Activated naive CD8-positive, alpha-beta T cell treated with anti-CD3 and anti-CD28 coated beads, Interleukin-2, amount 50 U/mL, for 16 hours (primary cell): ENCODE data around the gene TTLL9.
A peak's percentile ranks its signal among the peaks of the same experiment; 100 is the strongest.

Experiments
- DNase-seq: peaks from one replicate; pipeline ENCODE4 v3.0.0-alpha.2; 2020; ENCODE audit warnings: low read depth, low spot score

The TTLL9 gene

DNA sequence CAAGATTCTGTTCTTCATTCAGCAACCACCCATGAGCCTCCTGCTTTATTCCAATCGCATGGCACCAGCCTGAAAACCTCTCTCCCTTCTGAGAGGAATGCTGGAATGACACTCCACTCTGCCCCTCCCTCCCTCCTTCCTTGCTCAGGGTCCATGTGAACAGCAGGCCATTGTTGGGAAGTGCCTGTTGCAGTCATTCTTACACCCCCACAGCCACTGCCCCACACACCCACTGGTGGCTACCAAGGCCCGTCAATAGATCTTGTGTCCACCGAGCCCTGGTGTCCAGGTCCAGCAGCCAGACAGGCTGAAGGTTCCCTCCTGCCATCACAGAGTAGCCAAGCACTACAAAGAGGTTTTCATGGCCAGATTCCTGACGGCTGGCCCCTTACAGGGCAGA, 74.9 kb downstream of the TTLL9 start:
- DNase-seq, result no peak

DNA sequence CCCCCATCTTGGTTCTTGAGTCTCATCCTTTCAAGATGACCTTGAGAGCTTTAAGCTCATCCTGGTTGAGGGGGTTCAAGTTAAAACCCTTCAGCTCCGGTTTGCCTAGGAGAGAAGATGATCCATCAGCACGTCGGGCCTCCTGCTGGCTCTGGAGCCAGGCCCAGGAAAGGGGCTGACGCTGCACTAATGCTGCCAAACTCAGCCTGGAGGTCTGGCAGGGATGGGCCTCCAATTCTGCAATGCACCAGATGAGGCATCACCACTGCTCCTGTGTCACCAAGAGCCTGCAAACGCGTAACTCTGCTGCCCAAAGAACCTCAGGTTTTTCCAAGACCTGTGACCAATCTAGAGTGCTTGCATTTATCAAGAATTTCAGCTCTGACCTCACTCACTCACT, 75.4 kb downstream of the TTLL9 start:
- DNase-seq, result no peak

DNA sequence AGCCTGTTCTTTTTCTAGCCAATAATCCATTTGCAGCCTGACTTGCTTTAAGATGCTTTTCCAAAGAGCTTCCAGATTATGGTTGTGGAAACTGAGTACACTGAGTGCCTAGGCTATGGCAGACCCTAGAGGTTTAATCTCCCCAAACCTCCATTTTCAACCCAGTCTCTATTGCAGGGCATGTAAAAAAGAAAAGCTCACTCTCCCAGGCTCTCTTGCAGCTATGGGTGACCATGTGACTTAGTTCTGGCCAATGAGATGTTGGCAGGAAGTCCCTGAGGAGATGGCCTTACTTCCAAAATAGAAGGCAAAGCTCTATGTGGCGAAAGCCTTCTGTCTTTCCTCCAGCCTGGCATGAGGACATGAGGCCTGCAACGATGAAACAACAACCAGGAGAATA, 77.6 kb downstream of the TTLL9 start:
- no peak for DNase-seq

DNA sequence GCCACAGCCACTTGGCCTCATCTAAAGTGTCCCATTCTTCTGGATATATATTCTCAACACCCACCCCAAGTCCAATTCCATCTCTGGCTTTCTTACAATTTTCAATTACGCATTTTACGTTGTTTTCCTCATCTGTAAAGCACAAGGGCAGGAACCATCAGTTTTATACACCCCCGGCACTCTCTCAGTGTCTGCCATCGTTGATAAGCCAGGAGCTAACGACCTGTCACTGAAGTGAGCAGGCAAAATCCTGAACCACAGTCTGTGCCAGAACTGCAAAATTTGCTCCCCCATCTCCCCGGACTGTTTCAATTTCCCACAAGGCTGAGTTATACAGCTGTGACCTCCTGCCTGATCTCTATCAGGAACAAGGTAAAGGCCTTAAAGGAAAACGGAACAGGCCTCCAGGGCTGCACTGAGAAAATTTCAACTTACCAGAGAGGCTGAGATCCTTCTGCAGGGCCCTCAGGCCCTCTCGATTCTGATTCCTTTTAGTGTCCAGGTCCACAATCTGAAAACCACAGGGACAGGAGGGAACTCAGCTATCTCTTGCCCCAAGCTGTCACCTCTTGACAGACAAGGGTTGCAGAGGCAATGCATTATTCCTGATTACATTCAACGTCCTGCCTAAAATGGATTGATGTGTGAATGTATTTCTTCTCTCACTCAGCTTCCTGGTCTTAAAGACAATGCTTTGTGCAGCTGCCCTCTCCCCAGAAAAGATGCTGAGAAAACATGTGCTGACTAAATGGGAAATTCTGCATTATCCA, 79.6 kb downstream of the TTLL9 start:
- no peak for DNase-seq

DNA sequence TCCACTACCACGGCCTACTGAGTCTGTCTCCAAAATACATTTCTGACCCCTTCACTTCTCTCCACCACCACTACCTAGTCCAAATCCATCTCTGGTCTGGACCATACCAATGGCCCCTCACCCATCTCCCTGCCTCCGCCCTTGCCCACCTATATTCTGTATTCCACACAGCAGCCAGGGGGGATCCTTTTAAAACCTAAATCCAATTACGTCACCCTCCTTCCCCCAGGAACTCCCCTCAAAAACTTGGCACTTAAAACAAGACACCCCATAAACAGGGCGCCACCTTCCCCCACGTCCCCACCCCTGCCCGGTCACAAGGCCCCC, 80.7 kb downstream of the TTLL9 start:
- DNase-seq, result no peak

DNA sequence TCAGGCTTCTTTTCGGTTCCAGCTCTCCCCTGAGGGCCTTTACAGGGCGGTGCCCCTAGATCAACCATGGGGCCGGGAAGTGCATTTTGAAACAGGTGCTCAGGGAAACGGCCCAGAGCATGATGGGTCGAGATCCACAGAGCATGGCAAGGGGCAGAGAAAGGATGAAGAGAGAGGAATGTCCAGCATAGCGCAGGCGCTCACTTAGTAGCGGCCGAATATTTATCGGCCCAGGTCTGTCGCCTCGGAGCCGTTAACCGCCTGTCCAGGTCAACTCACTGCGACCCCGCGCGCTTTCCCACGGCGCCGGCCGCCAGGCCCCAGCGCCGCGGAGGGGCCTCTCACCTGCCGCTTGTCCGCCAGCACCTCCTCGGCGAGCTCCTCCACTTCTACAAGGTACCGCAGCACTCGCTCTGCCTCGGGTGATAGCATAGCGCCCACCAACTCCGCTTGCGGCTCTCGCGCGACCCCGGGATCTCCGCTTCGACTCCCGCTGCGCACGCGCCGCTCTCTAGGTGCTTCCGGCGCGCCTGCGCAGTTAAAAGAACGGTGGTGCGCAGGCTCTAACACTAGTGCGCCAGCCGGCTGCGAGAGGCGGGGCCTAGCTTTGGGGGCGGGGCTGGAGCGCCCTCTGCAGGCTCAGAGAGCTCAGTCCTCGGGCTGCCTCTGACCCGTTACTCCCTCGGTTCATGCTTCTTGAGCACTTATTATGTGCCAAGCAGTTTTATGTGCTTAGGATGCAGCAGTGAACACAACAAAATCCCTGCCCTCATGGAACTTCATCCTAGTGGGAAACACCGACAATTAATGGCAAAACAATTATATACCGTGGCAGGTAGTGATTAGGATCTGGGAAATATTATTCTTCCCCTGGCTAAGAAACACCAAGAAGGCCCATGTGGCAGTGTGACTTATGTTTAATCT, 81.4 kb downstream of the TTLL9 start, which contains the start of gene PDRG1:
TSS of gene PDRG1 (minus strand) at position 517 of the 924 bp plus-strand sequence. CDS start at position 432, 85 bp downstream.
- peak; percentile 95 for DNase-seq

DNA sequence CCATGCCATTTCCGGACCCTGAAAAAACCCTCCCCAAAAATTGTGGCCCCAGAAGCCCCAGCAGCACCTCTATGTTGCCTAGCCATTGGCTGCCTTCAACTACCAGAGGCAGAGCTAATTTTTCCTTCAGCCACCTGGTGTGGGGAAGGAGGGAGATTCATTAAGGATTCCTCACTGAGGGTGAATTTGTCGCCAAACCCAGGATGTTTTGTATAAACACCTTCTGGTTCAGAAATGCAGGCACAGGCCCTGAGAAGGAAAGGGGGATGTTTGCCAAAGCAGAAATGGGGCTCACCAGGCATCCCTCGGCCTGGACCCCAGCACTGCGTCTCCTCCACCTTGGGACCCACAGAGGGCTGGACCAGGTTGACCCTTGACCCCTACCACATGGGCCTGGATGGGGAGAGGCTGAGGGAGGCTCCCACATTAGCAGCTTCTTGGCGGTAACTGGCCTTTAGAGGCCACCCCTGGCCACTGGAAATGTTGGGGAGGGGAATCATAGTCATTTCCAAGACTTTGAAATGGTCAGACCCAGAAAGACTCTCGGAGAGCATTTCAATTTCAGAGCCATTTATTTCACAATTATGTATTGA, 83.2 kb downstream of the TTLL9 start:
- DNase-seq, result no peak

DNA sequence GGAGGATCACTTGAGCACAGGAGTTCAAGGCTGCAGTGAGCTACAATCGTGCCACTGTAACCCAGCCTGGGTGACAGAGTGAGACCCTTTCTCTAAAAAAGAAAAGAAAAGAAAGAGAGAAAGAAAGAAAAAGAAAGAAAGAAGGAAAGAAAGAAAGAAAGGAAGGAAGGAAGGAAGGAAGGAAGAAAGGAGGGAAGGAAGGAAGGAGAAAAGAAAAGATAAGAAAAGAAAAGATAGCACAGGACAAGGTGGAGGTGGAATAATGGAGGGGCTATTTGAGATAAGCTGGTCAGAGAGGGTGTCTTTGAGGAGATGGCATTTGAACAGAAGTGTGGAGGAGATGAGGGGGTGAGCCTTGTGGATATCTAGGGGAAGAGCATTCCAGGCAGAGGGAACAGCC, 84.1 kb downstream of the TTLL9 start:
- no peak for DNase-seq

DNA sequence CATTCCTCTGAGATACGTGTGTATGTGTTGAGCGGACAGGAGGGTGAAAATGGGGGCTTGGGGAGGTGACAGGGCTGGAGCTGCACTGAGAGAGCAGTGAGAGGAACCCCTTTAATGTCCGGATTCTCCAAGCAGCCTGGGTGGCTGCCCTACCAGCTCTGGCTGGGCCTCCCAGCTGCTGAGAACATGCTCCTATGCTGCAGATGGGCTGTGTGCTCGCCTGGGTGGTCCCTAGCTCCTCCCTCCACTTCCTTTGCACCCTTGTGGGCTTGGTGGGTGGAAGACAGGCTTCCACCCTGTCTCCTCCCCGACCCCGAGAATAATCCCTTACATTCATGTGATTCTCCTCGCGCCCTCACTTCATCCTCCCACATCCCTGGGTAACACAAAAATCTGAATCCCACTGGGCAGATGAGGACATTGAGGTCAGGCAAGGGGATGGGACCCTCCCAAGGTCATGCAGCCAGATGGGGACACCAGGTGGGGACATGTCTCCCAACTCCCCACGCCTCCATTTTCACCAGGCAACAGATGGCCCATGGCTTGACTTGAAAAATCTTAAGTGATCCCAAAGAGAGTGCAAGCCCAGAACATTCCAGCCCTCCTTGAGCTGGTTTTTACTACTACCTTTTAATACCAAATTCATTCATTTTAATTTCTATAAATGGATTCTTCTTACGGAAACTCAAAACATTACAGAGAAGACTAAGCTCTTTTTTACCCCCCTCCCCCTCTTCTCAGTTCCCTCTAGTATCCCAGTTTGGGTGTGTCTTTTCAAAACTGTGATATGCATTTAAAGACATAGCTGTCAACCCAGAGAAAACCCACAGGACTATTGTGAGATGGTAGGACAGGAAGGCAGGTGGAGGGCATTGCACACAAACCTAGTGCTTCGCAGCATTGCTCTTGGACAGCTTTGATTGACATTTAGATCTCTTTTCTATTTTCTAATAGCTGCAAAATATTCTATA, 86.4 kb downstream of the TTLL9 start:
- DNase-seq, result no peak

DNA sequence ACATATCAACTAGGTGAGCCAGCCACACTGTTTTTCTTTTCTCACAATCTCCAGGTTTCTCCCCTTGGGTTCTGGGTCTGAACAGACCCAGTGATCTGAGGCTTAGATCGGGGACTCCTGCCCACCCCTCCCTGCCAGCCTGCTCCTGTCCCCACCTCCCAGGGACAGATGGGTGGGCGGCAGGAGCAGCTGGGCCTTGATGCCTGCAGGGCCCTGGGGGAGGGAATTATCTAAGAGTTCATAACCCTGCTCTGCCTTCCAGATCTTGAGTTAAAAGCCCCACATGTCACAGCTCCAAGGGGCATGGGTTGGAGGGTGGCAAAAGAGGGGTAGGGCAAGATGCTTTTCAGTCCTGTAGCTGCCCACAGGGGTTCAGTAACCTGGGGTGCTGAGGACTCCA, 92.3 kb downstream of the TTLL9 start:
- no peak for DNase-seq

DNA sequence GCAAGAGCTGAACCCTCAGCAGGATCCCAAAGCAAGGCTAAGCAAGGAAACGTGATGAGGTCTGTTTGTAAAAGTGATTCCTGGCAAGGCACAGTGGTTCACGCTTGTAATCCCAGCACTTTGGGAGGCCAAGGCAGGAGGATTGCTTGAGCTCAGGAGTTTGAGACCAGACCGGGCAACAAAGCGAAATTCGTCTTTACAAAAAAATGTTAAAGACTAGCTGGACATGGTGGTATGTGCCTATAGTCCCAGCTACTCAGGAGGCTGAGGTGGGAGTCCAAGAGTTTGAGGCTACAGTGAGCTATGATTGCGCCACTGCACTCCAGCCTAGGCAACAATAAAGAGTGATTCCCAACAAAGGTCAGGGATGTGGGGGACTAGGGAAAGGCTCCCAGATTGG, 93.5 kb downstream of the TTLL9 start:
- no peak for DNase-seq

DNA sequence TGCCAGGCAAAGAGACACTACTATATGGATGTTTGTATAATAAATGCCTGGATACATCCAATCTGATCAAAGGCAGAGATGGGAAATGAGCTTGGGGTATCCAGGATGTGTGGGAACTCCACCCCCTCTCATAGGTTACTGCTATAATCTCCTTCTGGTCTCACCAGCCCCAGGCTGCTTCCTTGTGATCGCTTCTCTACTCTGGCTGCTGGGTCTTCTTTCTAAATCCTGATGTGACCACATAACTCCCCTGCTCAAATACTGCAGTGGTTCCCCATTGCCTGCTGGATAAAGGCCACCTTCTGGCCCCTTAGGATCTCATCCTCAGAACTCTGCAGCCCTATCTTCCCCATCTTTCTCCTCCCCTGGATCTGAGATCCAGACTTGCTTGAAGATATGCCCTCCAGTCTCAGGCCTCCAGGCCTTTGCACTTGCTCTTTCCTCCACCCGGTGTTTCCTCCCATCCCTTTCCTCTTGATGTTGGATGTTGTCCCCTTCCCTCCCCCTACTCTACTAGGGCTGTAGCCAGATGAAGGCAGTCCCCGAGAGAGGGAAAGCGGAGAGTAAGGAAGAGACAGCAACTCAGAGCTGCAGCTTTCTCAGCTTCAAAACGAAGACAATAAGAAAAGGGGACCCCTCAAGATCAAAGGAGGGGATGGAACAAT, 96.7 kb downstream of the TTLL9 start:
- no peak for DNase-seq

DNA sequence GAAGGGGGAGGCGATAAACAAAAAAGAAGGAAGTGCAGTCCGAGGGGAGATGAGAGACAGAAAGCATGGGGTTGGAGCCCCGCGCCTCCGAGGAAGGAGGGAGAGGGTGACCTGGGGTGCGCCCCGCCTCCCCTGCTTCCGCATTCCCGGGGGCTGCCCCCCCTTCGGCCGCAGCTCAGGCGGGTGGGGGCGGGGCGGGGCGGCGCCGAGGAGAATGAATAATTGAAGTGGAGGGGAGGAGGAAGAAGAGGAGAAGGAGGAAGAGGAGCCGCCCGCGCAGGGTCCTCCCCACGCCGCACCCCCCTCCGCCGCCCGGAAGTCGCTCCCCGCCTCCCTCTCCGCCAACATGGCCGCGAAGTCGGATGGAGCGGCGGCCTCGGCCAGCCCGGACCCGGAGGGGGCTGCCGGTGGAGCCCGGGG, 97.4 kb downstream of the TTLL9 start, which contains the start of gene XKR7:
TSS of gene XKR7 (plus strand) at position 322 of the 420 bp plus-strand sequence. CDS start at position 347, 25 bp downstream.
- DNase-seq, result no peak

DNA sequence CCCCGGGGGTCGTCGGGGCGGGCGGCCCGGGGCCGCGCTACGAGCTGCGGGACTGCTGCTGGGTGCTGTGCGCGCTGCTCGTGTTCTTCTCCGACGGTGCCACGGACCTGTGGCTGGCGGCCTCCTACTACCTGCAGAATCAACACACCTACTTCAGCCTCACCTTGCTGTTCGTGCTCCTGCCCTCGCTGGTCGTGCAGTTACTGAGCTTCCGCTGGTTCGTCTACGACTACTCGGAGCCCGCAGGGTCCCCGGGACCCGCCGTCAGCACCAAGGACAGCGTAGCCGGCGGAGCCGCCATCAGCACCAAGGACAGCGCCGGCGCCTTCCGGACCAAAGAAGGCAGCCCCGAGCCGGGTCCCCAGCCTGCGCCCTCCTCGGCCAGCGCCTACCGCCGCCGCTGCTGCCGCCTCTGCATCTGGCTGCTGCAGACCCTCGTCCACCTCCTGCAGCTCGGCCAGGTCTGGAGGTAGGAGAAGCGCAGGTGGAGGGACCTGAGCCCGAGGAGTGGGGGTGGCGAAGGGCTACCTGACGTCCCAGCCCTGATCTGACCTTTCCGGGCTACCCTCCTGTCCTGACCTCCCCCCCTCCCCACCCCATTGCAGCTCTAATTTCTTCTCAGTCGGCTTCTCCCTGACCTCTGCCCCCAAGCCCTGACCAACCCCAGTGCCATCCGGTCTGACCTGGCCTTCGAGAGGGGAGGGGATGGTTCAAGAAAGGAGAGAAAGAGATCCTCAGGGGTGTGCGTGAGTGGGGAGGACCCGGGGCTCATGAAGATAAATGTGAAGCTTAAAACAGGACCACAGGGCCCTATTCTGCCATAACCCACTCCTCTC, 98.1 kb downstream of the TTLL9 start:
- peak; percentile 66 for DNase-seq

DNA sequence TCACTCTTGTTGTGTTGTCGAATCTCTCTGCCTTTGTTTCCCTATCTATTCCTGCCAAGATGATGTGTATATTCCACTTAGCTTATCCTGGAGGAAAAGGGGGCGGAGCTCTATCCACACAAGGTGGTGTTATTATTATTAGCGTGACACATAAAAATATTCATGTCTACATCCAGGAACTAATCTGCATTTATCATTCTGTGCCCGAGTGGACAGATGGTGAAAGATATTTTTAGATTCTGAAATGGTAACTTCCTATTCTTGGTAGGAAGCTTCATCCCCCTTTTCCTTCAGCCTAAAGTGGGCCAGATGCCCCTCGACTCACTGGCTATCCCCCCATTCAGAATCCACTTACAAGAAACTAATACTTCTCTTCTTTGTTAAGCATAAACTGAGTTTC, 99.6 kb downstream of the TTLL9 start:
- DNase-seq, result no peak

DNA sequence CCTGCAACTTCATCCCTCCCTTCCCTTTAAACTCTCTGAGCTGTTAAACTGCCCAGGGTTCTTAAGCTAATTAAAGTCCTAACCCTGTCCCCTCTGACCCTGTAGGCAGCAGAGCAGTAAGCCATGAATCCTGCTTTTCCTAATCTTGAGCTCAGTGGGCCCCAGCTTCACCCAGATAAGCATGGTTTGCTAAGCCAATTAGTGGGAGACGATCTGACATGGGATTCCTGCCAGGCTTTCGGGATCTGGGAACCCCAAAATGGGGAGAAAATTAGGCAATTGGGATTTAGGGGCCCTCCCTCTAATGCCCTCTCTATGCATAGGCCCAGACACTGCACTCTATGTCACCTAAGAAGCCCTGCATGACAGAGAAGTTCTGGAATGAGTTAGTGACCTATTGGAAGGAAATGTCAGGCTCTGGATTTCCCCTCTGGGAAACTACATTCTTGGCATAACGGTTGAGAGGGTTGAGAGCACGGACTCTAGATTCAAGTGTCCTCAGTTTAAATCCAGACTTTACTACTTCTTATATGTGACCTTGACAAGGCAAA, 102.1 kb downstream of the TTLL9 start:
- DNase-seq, result no peak

DNA sequence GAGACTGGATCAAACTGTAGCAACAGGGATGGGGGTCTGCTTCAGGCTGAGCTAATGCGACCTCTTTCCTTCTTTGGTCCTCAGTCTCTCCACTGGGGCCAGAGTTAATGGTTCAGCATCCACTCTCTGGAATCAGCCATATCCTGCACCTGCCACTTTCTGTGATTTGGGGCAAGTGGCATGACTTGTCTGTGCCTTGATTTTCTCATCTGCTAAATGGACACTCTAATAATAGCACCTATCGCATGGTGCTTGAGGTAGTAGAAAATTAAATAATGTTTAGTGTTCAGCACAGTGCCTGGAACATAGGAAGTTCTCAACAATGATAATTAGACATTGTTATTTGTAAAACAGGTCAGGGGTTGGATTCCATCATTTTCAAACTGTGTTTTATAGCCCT, 103.9 kb downstream of the TTLL9 start:
- DNase-seq, result no peak

DNA sequence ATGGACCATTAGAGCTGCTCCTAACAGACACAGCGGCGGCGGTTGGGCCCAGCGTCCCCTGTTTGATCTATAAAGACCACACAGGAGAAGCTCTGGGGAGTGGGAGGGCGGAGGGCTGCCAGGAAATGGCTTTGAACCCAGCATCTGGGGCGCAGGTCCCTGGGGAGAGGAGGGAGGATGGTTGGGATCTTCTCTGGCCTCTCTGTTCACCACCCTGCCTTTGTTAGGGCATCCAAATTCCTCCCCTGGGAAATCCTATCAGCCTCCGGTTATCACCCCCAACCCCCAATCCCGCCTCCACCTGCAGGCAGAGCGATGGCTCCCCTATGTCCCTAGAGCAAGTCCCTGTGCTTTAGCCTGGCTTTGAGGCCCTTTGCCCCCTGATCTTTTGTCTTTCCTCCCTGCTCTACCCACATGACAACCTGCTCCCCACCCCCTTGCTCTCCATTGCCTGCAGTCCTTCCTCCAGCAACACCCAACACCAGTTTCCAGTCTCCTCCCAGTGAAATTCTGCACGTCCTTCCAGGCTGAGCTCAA, 104.6 kb downstream of the TTLL9 start:
- no peak for DNase-seq

DNA sequence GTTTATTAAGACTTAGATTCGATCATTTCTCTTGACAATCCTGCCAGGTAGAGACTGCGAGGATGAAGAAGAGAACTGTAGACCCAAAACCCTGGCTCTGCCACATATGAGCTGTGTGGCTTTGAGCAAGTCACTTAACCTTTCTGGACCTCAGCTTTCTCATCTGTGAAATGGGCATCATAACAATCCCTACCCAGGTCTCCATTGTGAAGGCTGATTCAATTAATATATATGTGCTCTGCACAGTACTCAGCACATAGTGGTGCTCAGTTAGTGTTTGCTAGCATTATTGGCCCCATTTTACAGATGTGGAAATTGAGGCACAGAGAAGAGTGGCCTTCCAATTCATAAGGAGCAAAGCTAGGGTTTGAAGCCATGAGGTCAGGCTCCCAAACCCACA, 105.4 kb downstream of the TTLL9 start:
- no peak for DNase-seq
